WTC11 (cell line): ENCODE data around the gene GOLT1A. TPM values are rescaled to one million over a fixed set of nuclear protein-coding genes. Genes with fewer than 3 reads are reported as not detected.
A peak's percentile ranks its signal among the peaks of the same experiment; 100 is the strongest.

Source experiments
- ATAC-seq: fragments of 200-7000 bp; cut with Tn5 transposase; 2 replicates; pipeline ENCODE4 v1.10.0; 2021; ENCODE audit warnings: mild to moderate bottlenecking, moderate library complexity
- CTCF ChIA-PET: fragments of 300-600 bp; sonication (Branson Sonifier 250); formaldehyde crosslinking; loops from one replicate; lab custom pipeline; 2021; ENCODE audit warnings: antibody characterized with exemption; lab: Charles Lee
- POLR2A ChIA-PET: fragments of 350-600 bp; sonication (Branson Sonifier 250); formaldehyde crosslinking; loops from one replicate; lab custom pipeline; 2021; ENCODE audit warnings: antibody characterized with exemption; lab: Charles Lee
- DNase-seq: peaks from one replicate; pipeline ENCODE4 v3.0.0; 2021; ENCODE audit warnings: low spot score
- H3K27ac Mint-ChIP-seq: 2 replicates; pipeline ENCODE4 v1.8.0; 2021; ENCODE audit warnings: mixed read lengths
- H3K27me3 Mint-ChIP-seq: 2 replicates; pipeline ENCODE4 v1.8.0; 2021; ENCODE audit warnings: low read depth, mild to moderate bottlenecking, moderate library complexity, mixed read lengths
- H3K36me3 Mint-ChIP-seq: 2 replicates; pipeline ENCODE4 v1.8.0; 2021; ENCODE audit warnings: mixed read lengths
- H3K4me1 Mint-ChIP-seq: 2 replicates; pipeline ENCODE4 v1.8.0; 2022; ENCODE audit warnings: mixed read lengths
- H3K4me3 Mint-ChIP-seq: 2 replicates; pipeline ENCODE4 v1.8.0; 2021; ENCODE audit warnings: mild to moderate bottlenecking, moderate library complexity, mixed read lengths
- H3K9me3 Mint-ChIP-seq: 2 replicates; pipeline ENCODE4 v1.8.0; 2021; ENCODE audit warnings: mixed read lengths
- ATF2 ChIP-seq: sonication (generic); formaldehyde crosslinking; IDR thresholded peaks from 2 replicates; pipeline ENCODE4 v1.8.1; 2022; ENCODE audit warnings: low read depth, missing genetic modification reagents, borderline replicate concordance
- E2F4 ChIP-seq: sonication (generic); formaldehyde crosslinking; IDR thresholded peaks from 2 replicates; pipeline ENCODE4 v1.8.1; 2022; ENCODE audit warnings: low read depth, mild to moderate bottlenecking, moderate library complexity, missing genetic modification reagents, borderline replicate concordance
- E2F5 ChIP-seq: sonication (generic); formaldehyde crosslinking; IDR thresholded peaks from 2 replicates; pipeline ENCODE4 v1.8.1; 2022; ENCODE audit warnings: mild to moderate bottlenecking, moderate library complexity, missing genetic modification reagents
- ERG ChIP-seq: fragments of 250-450 bp; sonication (Bioruptor Pico); IDR thresholded peaks from 2 replicates; pipeline ENCODE4 v1.8.0; 2021; ENCODE audit warnings: mild to moderate bottlenecking
- MXD4 ChIP-seq: fragments of 250-450 bp; sonication (Bioruptor Pico); IDR thresholded peaks from 2 replicates; pipeline ENCODE4 v1.8.0; 2021; ENCODE audit warnings: mild to moderate bottlenecking, moderate library complexity, borderline replicate concordance
- RELA ChIP-seq: sonication (generic); formaldehyde crosslinking; IDR thresholded peaks from 2 replicates; pipeline ENCODE4 v1.8.1; 2022; ENCODE audit warnings: missing genetic modification reagents, mild to moderate bottlenecking, borderline replicate concordance
- SMAD4 ChIP-seq: sonication (generic); formaldehyde crosslinking; IDR thresholded peaks from 2 replicates; pipeline ENCODE4 v1.8.0; 2022; ENCODE audit warnings: mild to moderate bottlenecking, missing genetic modification reagents
- SOX15 ChIP-seq: fragments of 250-450 bp; sonication (Bioruptor Pico); IDR thresholded peaks from 2 replicates; pipeline ENCODE4 v1.9.0; 2021; ENCODE audit warnings: mild to moderate bottlenecking
- SP1 ChIP-seq: sonication (generic); formaldehyde crosslinking; conservative IDR thresholded peaks from 2 replicates; pipeline ENCODE4 v1.8.1; 2022; ENCODE audit warnings: missing genetic modification reagents
- STAT6 ChIP-seq: sonication (generic); formaldehyde crosslinking; conservative IDR thresholded peaks from 2 replicates; pipeline ENCODE4 v1.8.1; 2023; ENCODE audit warnings: mild to moderate bottlenecking, low read depth, missing genetic modification reagents, moderate library complexity
- TP53 ChIP-seq: sonication (generic); formaldehyde crosslinking; IDR thresholded peaks from 2 replicates; pipeline ENCODE4 v1.8.1; 2023; ENCODE audit warnings: mild to moderate bottlenecking, missing genetic modification reagents
- USF2 ChIP-seq: sonication (generic); formaldehyde crosslinking; IDR thresholded peaks from 2 replicates; pipeline ENCODE4 v1.8.1; 2023; ENCODE audit warnings: mild to moderate bottlenecking, missing genetic modification reagents, moderate library complexity
- ZNF121 ChIP-seq: sonication (generic); formaldehyde crosslinking; IDR thresholded peaks from 2 replicates; pipeline ENCODE4 v1.8.0; 2023; ENCODE audit warnings: missing genetic modification reagents
- ZNF138 ChIP-seq: sonication (generic); formaldehyde crosslinking; conservative IDR thresholded peaks from 2 replicates; pipeline ENCODE4 v1.8.1; 2022; ENCODE audit warnings: mild to moderate bottlenecking, moderate library complexity, missing genetic modification reagents
- ZNF263 ChIP-seq: sonication (generic); formaldehyde crosslinking; IDR thresholded peaks from 2 replicates; pipeline ENCODE4 v1.8.1; 2022; ENCODE audit warnings: low read depth, mild to moderate bottlenecking, moderate library complexity, missing genetic modification reagents
- ZNF512 ChIP-seq: sonication (generic); formaldehyde crosslinking; IDR thresholded peaks from 2 replicates; pipeline ENCODE4 v1.8.1; 2022; ENCODE audit warnings: missing genetic modification reagents, borderline replicate concordance
- ZNF671 ChIP-seq: fragments of 250-450 bp; sonication (Bioruptor Pico); IDR thresholded peaks from 2 replicates; pipeline ENCODE4 v1.8.0; 2021; ENCODE audit warnings: mild to moderate bottlenecking
- total RNA-seq: library from RNA; stranded (reverse); gene quantifications from 3 replicates; pipeline ENCODE4 v1.2.3, GENCODE V29; 2021

The GOLT1A gene
- total RNA-seq, 1 experiment from 2014 or later = 6.5 TPM

- no peak overlapping the region for H3K27ac Mint-ChIP-seq
- no peaks in the 10 kb centered on the region for H3K36me3 Mint-ChIP-seq
- ChIA-PET POLR2A (no interaction called here), CTCF (interaction anchor here (0.8 to 4.5 kb wide), 3 partner anchors 9 to 43 kb away, joined by 4 to 17 read pairs (median 5); partner anchors contain the start of gene GOLT1A)
- DNase-seq = no peak
- peaks cover 41% of the 10 kb centered on the region for H3K4me1 Mint-ChIP-seq
- H3K9me3 Mint-ChIP-seq = no peaks in the 10 kb centered on the region
- no peak overlapping the region for H3K4me3 Mint-ChIP-seq
- no peak; the same call in 1 of the 2 replicates for ATAC-seq
- H3K27me3 Mint-ChIP-seq = no peaks in the 10 kb centered on the region
- TF ChIP-seq MXD4 (CRISPR knock-in tag) (no peak), ZNF263 (no peak), SOX15 (no peak), SP1 (no peak), ZNF512 (no peak), STAT6 (CRISPR knock-in tag) (no peak)
Observed at GRCh38 chr1:204249736-204250427, 36.1 kb upstream of the GOLT1A start.

- DNase-seq = no peak
- no peak overlapping the region for H3K4me3 Mint-ChIP-seq
- ChIA-PET POLR2A (no interaction called here), CTCF (interaction anchor here (0.8 to 4.5 kb wide), 10 partner anchors 10 to 254 kb away, joined by 3 to 17 read pairs (median 4); partner anchors contain the start of gene GOLT1A)
- no peaks in the 10 kb centered on the region for H3K36me3 Mint-ChIP-seq
- H3K27ac Mint-ChIP-seq = no peak overlapping the region
- no peaks in the 10 kb centered on the region for H3K9me3 Mint-ChIP-seq
- TF ChIP-seq ZNF138 = no peak
- TF ChIP-seq, all 79 proteins: peak for 0
- ATAC-seq = no peak
- Mint-ChIP-seq H3K27me3 (no peaks in the 10 kb centered on the region), H3K4me1 (peaks cover 32% of the 10 kb centered on the region)
Observed at GRCh38 chr1:204248954-204249353, 35.2 kb upstream of the GOLT1A start.

- TF ChIP-seq ZNF121 (0 out of 2 replicates have a peak, but pooled peaks have one; percentile 30), RELA (no peak)
- ChIA-PET CTCF (interaction anchor here (1.2 to 4.5 kb wide), 3 partner anchors 10 to 117 kb away, joined by 3 to 17 read pairs (median 4); no protein-coding TSS in a partner anchor), POLR2A (no interaction called here)
- Mint-ChIP-seq H3K4me1 (peaks cover 15% of the 10 kb centered on the region), H3K36me3 (no peaks in the 10 kb centered on the region), H3K27me3 (no peaks in the 10 kb centered on the region), H3K4me3 (no peak overlapping the region), H3K27ac (no peak overlapping the region), H3K9me3 (no peaks in the 10 kb centered on the region)
- DNase-seq = no peak
- no peak for ATAC-seq
Observed at GRCh38 chr1:204246876-204247275, 33.1 kb upstream of the GOLT1A start.

GRCh38 chr1:204242920-204243319 lies 29.1 kb upstream of the GOLT1A start:
- ChIA-PET POLR2A (no interaction called here), CTCF (interaction anchor here (0.9 to 1.2 kb wide), 2 partner anchors 12 to 80 kb away, joined by 3 read pairs; no protein-coding TSS in a partner anchor)
- Mint-ChIP-seq H3K4me3 (no peak overlapping the region), H3K27ac (no peak overlapping the region), H3K4me1 (no peaks in the 10 kb centered on the region), H3K36me3 (peaks cover 2% of the 10 kb centered on the region), H3K27me3 (no peaks in the 10 kb centered on the region), H3K9me3 (no peaks in the 10 kb centered on the region)
- ATAC-seq = no peak
- DNase-seq = no peak
- TF ChIP-seq ZNF671 (CRISPR knock-in tag) (no peak), ATF2 (no peak), TP53 (no peak), SMAD4 (CRISPR knock-in tag) (no peak), E2F4 (CRISPR knock-in tag) (no peak), ERG (CRISPR knock-in tag) (no peak), E2F5 (CRISPR knock-in tag) (no peak), USF2 (CRISPR knock-in tag) (no peak)
